ENCODE measurements around the gene ZDHHC8.

The ZDHHC8 gene

GRCh38 chr22:20114506-20115475, 16.8 kb upstream of the ZDHHC8 start:
- no peak for DNase-seq (ENCODE audit: low read depth)

GRCh38 chr22:20115691-20116375, 15.8 kb upstream of the ZDHHC8 start, which contains the start of gene RANBP1:
Gene RANBP1, plus strand, starts transcription at chr22:20116104. Its CDS starts 81 bp downstream, at chr22:20116185.
- DNase-seq (ENCODE audit: low read depth): no peak

- DNase-seq (ENCODE audit: low read depth): no peak
Measured at GRCh38 chr22:20116376-20116950, 15.1 kb upstream of the ZDHHC8 start.

GRCh38 chr22:20116951-20117632, 14.5 kb upstream of the ZDHHC8 start, which contains the start of gene TRMT2A:
Gene TRMT2A, minus strand, starts transcription at chr22:20117226. Its CDS starts 320 bp downstream, at chr22:20116906.
- DNase-seq (ENCODE audit: low read depth): peak; percentile 88

GRCh38 chr22:20117633-20118299, 13.8 kb upstream of the ZDHHC8 start:
- no peak for DNase-seq (ENCODE audit: low read depth)

GRCh38 chr22:20118300-20119020, 13.1 kb upstream of the ZDHHC8 start:
- no peak for DNase-seq (ENCODE audit: low read depth)

GRCh38 chr22:20121856-20122415, 9.7 kb upstream of the ZDHHC8 start:
- no peak for DNase-seq (ENCODE audit: low read depth)

- no peak for DNase-seq (ENCODE audit: low read depth)
Measured at GRCh38 chr22:20123366-20124082, 8.1 kb upstream of the ZDHHC8 start.

GRCh38 chr22:20124083-20124787, 7.4 kb upstream of the ZDHHC8 start:
- no peak for DNase-seq (ENCODE audit: low read depth)

GRCh38 chr22:20125201-20126174, 6.1 kb upstream of the ZDHHC8 start:
- no peak for DNase-seq (ENCODE audit: low read depth)

- no peak for DNase-seq (ENCODE audit: low read depth)
Measured at GRCh38 chr22:20126284-20127029, 5.1 kb upstream of the ZDHHC8 start.

GRCh38 chr22:20127318-20127868, 4.2 kb upstream of the ZDHHC8 start:
- DNase-seq (ENCODE audit: low read depth): no peak

- DNase-seq (ENCODE audit: low read depth): no peak
Measured at GRCh38 chr22:20127869-20128618, 3.6 kb upstream of the ZDHHC8 start.

GRCh38 chr22:20128619-20128901, 3.0 kb upstream of the ZDHHC8 start:
- DNase-seq (ENCODE audit: low read depth): no peak

- no peak for DNase-seq (ENCODE audit: low read depth)
Measured at GRCh38 chr22:20128902-20129746, 2.5 kb upstream of the ZDHHC8 start.

- DNase-seq (ENCODE audit: low read depth): no peak
Measured at GRCh38 chr22:20129747-20130014, 1.9 kb upstream of the ZDHHC8 start.

Measured in non-pigmented ciliary epithelial cell (primary cell).